ENCODE results near the gene NEURL2. TPM values are rescaled to one million over a fixed set of nuclear protein-coding genes. Genes with fewer than 3 reads are reported as not detected.
A peak's percentile ranks its signal among the peaks of the same experiment; 100 is the strongest.

Gene NEURL2
- total RNA-seq, 1 experiment from 2014 or later = 2.3 TPM

- ATAC-seq (peak; percentile 63), DNase-seq (peak; percentile 55)
- Histone ChIP-seq H3K4me2 (ENCODE audit: low read length) (peak overlapping the region; percentile 96), H3K79me2 (ENCODE audit: low read length) (0 out of 2 replicates have a peak, but pooled peaks cover 10% of the 10 kb centered on the region), H3F3A (ENCODE audit: low read length, unreplicated experiment) (no peaks in the 10 kb centered on the region), H3K4me1 (ENCODE audit: insufficient read depth, low read length) (peaks cover 23% of the 10 kb centered on the region), H3K27me3 (ENCODE audit: low read length) (no peaks in the 10 kb centered on the region), H3K9me2 (replicated peaks; ENCODE audit: low read length) (no peaks in the 10 kb centered on the region), H3K9me3 (ENCODE audit: low read length) (no peaks in the 10 kb centered on the region), H3K36me3 (ENCODE audit: low read depth, low read length) (peaks cover 15% of the 10 kb centered on the region; the same call in 1 of the 2 replicates), H4K20me1 (ENCODE audit: low read length) (no peaks in the 10 kb centered on the region), H3K9ac (ENCODE audit: low read length) (peak overlapping the region; percentile 76), H2AFZ (ENCODE audit: low read length) (peak overlapping the region; percentile 89), H3K4me3 (ENCODE audit: low read length) (peak overlapping the region; percentile 78), H3K27ac (ENCODE audit: low read length) (no peak overlapping the region)
- intact Hi-C loops (cut with micrococcal nuclease) = loop anchor here (5.0 kb wide), 1 partner anchor 80 kb away; the partner anchor contains the start of gene UBE2C
- POLR2A ChIA-PET (ENCODE audit: unreplicated experiment) = interaction anchor here (0.5 to 0.6 kb wide), 2 partner anchors 12 to 27 kb away, joined by 3 to 4 read pairs; no protein-coding TSS in a partner anchor
- CTCF ChIA-PET = interaction anchor here (0.6 to 1.0 kb wide), 4 partner anchors 66 to 79 kb away, joined by 3 read pairs; no protein-coding TSS in a partner anchor
- no TSS peak for BruUV-seq (replicated peaks)
- TF ChIP-seq EZH2 (IDR thresholded peaks at IDR 0.05; ENCODE audit: low read length, unreplicated experiment) (no peak), CTCF (conservative IDR thresholded peaks at IDR 0.05; ENCODE audit: low read depth, low read length) (peak; percentile 57), EZH2phosphoT487 (IDR thresholded peaks at IDR 0.05; ENCODE audit: borderline replicate concordance, low read length) (no peak)
Measured at GRCh38 chr20:45892049-45892825, 1.2 kb upstream of the NEURL2 start.

GRCh38 chr20:45890077-45890984 is 677 bp downstream of the NEURL2 start:
- H3K79me2 ChIP-seq (ENCODE audit: low read length) = peaks cover 20% of the 10 kb centered on the region
- ChIA-PET CTCF (interaction anchor here (0.6 kb wide), 1 partner anchor 54 kb away, joined by 4 read pairs; no protein-coding TSS in a partner anchor), POLR2A (ENCODE audit: unreplicated experiment) (interaction anchor here (0.6 kb wide), 1 partner anchor 22 kb away, joined by 3 read pairs; no protein-coding TSS in a partner anchor)
- H3K4me3 ChIP-seq (ENCODE audit: low read length) = peak overlapping the region; percentile 78
- intact Hi-C loops (cut with micrococcal nuclease) = loop anchor here (5.0 kb wide), 1 partner anchor 78 kb away; the partner anchor contains the start of gene UBE2C
- no peaks in the 10 kb centered on the region for H3K27me3 ChIP-seq (ENCODE audit: low read length)
- TF ChIP-seq CTCF (conservative IDR thresholded peaks at IDR 0.05; ENCODE audit: low read depth, low read length) = no peak
- TF ChIP-seq EZH2phosphoT487 (IDR thresholded peaks at IDR 0.05; ENCODE audit: borderline replicate concordance, low read length) = no peak
- no peak for TF ChIP-seq EZH2 (IDR thresholded peaks at IDR 0.05; ENCODE audit: low read length, unreplicated experiment)
- no peaks in the 10 kb centered on the region for H3K9me3 ChIP-seq (ENCODE audit: low read length)
- peak overlapping the region; percentile 16 for H3K27ac ChIP-seq (ENCODE audit: low read length)
- no peaks in the 10 kb centered on the region for H4K20me1 ChIP-seq (ENCODE audit: low read length)
- no peaks in the 10 kb centered on the region for H3F3A ChIP-seq (ENCODE audit: low read length, unreplicated experiment)
- H3K36me3 ChIP-seq (ENCODE audit: low read depth, low read length) = peaks cover 7% of the 10 kb centered on the region; the same call in 1 of the 2 replicates
- DNase-seq = no peak
- BruUV-seq (replicated peaks) = no TSS peak
- H3K4me1 ChIP-seq (ENCODE audit: insufficient read depth, low read length) = peaks cover 25% of the 10 kb centered on the region
- peak overlapping the region; percentile 76 for H3K9ac ChIP-seq (ENCODE audit: low read length)
- ATAC-seq = peak; percentile 1; the same call in 1 of the 2 replicates
- H3K9me2 ChIP-seq (replicated peaks; ENCODE audit: low read length) = no peaks in the 10 kb centered on the region
- peak overlapping the region; percentile 96 for H3K4me2 ChIP-seq (ENCODE audit: low read length)
- peak overlapping the region; percentile 89 for H2AFZ ChIP-seq (ENCODE audit: low read length)
